OCI-LY3 (cell line): ENCODE results near the gene CADPS.

ENCODE experiments used
- EZH2phosphoT487 ChIP-seq: fragments of 200-600 bp; shearing (Covaris generic); IDR thresholded peaks from 2 replicates; pipeline ENCODE4 v1.6.1; 2018; ENCODE audit warnings: antibody characterized with exemption, mixed run types, low read depth
- TF ChIP-seq, protein P1 (sequence below): fragments of 200-600, 300-600 bp; sonication (generic); IDR thresholded peaks from 2 replicates; pipeline ENCODE4 v1.5.1; 2014; ENCODE audit warnings: antibody characterized with exemption, low read length, low read depth

- TF ChIP-seq, protein P1, sequence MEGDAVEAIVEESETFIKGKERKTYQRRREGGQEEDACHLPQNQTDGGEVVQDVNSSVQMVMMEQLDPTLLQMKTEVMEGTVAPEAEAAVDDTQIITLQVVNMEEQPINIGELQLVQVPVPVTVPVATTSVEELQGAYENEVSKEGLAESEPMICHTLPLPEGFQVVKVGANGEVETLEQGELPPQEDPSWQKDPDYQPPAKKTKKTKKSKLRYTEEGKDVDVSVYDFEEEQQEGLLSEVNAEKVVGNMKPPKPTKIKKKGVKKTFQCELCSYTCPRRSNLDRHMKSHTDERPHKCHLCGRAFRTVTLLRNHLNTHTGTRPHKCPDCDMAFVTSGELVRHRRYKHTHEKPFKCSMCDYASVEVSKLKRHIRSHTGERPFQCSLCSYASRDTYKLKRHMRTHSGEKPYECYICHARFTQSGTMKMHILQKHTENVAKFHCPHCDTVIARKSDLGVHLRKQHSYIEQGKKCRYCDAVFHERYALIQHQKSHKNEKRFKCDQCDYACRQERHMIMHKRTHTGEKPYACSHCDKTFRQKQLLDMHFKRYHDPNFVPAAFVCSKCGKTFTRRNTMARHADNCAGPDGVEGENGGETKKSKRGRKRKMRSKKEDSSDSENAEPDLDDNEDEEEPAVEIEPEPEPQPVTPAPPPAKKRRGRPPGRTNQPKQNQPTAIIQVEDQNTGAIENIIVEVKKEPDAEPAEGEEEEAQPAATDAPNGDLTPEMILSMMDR, result no peak
- no peak for TF ChIP-seq EZH2phosphoT487
Observed at GRCh38 chr3:62375655-62376453, 499.4 kb downstream of the CADPS start.
